Breast epithelium (tissue), 4 donors: Measurements from ENCODE around the gene ABCA3. TPM values are rescaled to one million over a fixed set of nuclear protein-coding genes. Genes with fewer than 3 reads are reported as not detected.

Source experiments
- DNase-seq, 2 donors: peaks; one replicate each; pipeline ENCODE4 v3.0.0-alpha.2; 2019; ENCODE audit warnings: low spot score in 2 of 2
- H3K27ac ChIP-seq, 2 donors: fragments of 200-600 bp; sonication (generic) in 1 of 2; one replicate each; pipeline ENCODE4 v1.5.1; 2016 to 2019; ENCODE audit warnings: mild to moderate bottlenecking in 1 of 2
- H3K27me3 ChIP-seq, 2 donors: fragments of 200-600 bp; sonication (generic) in 1 of 2; one replicate each; pipeline versions ENCODE4 v1.5.1 to v1.6.0; 2017 to 2019; ENCODE audit warnings: control low read depth in 1 of 2, mild to moderate bottlenecking in 1 of 2
- H3K36me3 ChIP-seq: fragments of 200-600 bp; one replicate; pipeline ENCODE4 v1.5.1; 2019
- H3K4me1 ChIP-seq, 2 donors: fragments of 200-600 bp; sonication (generic); one replicate each; pipeline ENCODE4 v1.5.1; 2016 to 2019; ENCODE audit warnings: control low read depth in 1 of 2
- H3K4me3 ChIP-seq, 3 donors: fragments of 200-600 bp; sonication (generic); 1 replicate in 2 of 3; 2 replicates in 1 of 3; pipeline ENCODE4 v1.5.1; 2016 to 2019; ENCODE audit warnings: mild to moderate bottlenecking in 3 of 3, moderate library complexity in 2 of 3
- H3K9me3 ChIP-seq, 2 donors: fragments of 200-600 bp; sonication (generic) in 1 of 2; one replicate each; pipeline ENCODE4 v1.5.1; 2016 to 2019; ENCODE audit warnings: control low read depth in 1 of 2
- CTCF ChIP-seq, 3 donors: fragments of 450-650 bp; IDR thresholded peaks; one replicate each; pipeline ENCODE4 v1.5.1; 2016 to 2017; ENCODE audit warnings: antibody characterized with exemption in 3 of 3, mild to moderate bottlenecking in 3 of 3, moderate library complexity in 3 of 3
- POLR2A ChIP-seq: fragments of 450-650 bp; IDR thresholded peaks from one replicate; pipeline ENCODE4 v1.6.1; 2016; ENCODE audit warnings: antibody characterized with exemption, mild to moderate bottlenecking, moderate library complexity
- POLR2AphosphoS5 ChIP-seq, 3 donors: sonication (generic); formaldehyde crosslinking; IDR thresholded peaks; one replicate each; pipeline ENCODE4 v1.6.1; 2017; ENCODE audit warnings: antibody characterized with exemption in 3 of 3
- intact Hi-C: fragments of 100-400 bp; cut with DNase I; formaldehyde crosslinking; loops from one replicate; pipeline ENCODE4 v1.15.1; 2023; ENCODE audit warnings: low total_unique reads
- total RNA-seq, 3 donors: library from RNA; depleted of rRNA; stranded (reverse); fragments of >200 nt; gene quantifications; one replicate each; pipeline ENCODE4 v1.1.0, GENCODE V29; 2016

Gene ABCA3
- total RNA-seq, 3 donors from 2014 or later, result 6.2 to 7.8 (median 6.3) TPM

GRCh38 chr16:2280981-2281542 is 59.5 kb downstream of the ABCA3 start:
- H3K36me3 ChIP-seq, result no peaks in the 10 kb centered on the region
- no peak overlapping the region for H3K27ac ChIP-seq
- no peaks in the 10 kb centered on the region for H3K4me1 ChIP-seq
- no peak for TF ChIP-seq POLR2AphosphoS5 (IDR thresholded peaks at IDR 0.05)
- no peak for TF ChIP-seq POLR2A
- TF ChIP-seq CTCF (IDR thresholded peaks at IDR 0.05), result no peak
- no peaks in the 10 kb centered on the region for H3K27me3 ChIP-seq
- intact Hi-C loops, result no loop called here
- DNase-seq, result no peak
- no peaks in the 10 kb centered on the region for H3K9me3 ChIP-seq
- no peak overlapping the region for H3K4me3 ChIP-seq

- intact Hi-C loops, result no loop called here
- Histone ChIP-seq H3K9me3 (no peaks in the 10 kb centered on the region), H3K4me3 (no peak overlapping the region), H3K27me3 (no peaks in the 10 kb centered on the region), H3K4me1 (no peaks in the 10 kb centered on the region), H3K27ac (no peak overlapping the region), H3K36me3 (no peaks in the 10 kb centered on the region)
- TF ChIP-seq CTCF (IDR thresholded peaks at IDR 0.05) (no peak), POLR2AphosphoS5 (IDR thresholded peaks at IDR 0.05) (no peak), POLR2A (no peak)
- no peak for DNase-seq
Measured at GRCh38 chr16:2280461-2280860, 60.1 kb downstream of the ABCA3 start.

GRCh38 chr16:2278956-2279800 is 61.4 kb downstream of the ABCA3 start:
- Histone ChIP-seq H3K4me3 (no peak overlapping the region), H3K4me1 (no peaks in the 10 kb centered on the region), H3K27me3 (no peaks in the 10 kb centered on the region), H3K27ac (no peak overlapping the region), H3K36me3 (no peaks in the 10 kb centered on the region), H3K9me3 (no peaks in the 10 kb centered on the region)
- TF ChIP-seq CTCF (IDR thresholded peaks at IDR 0.05) (no peak), POLR2AphosphoS5 (IDR thresholded peaks at IDR 0.05) (no peak), POLR2A (no peak)
- no peak for DNase-seq
- intact Hi-C loops, result no loop called here

- DNase-seq, result no peak
- intact Hi-C loops, result no loop called here
- no peak overlapping the region for H3K4me3 ChIP-seq
- no peaks in the 10 kb centered on the region for H3K27me3 ChIP-seq
- no peaks in the 10 kb centered on the region for H3K4me1 ChIP-seq
- no peak for TF ChIP-seq POLR2A
- no peak for TF ChIP-seq POLR2AphosphoS5 (IDR thresholded peaks at IDR 0.05)
- TF ChIP-seq CTCF (IDR thresholded peaks at IDR 0.05), result no peak
- no peaks in the 10 kb centered on the region for H3K36me3 ChIP-seq
- H3K27ac ChIP-seq, result no peak overlapping the region
- no peaks in the 10 kb centered on the region for H3K9me3 ChIP-seq
Measured at GRCh38 chr16:2278272-2278608, 62.3 kb downstream of the ABCA3 start.

- DNase-seq, result no peak
- Histone ChIP-seq H3K4me3 (no peak overlapping the region), H3K27me3 (no peaks in the 10 kb centered on the region), H3K27ac (no peak overlapping the region), H3K4me1 (no peaks in the 10 kb centered on the region), H3K36me3 (no peaks in the 10 kb centered on the region), H3K9me3 (no peaks in the 10 kb centered on the region)
- TF ChIP-seq CTCF (IDR thresholded peaks at IDR 0.05) (no peak), POLR2A (no peak), POLR2AphosphoS5 (IDR thresholded peaks at IDR 0.05) (no peak)
- intact Hi-C loops, result no loop called here
Measured at GRCh38 chr16:2277466-2278271, 62.9 kb downstream of the ABCA3 start.
